Stimulated activated naive CD8-positive, alpha-beta T cell treated with anti-CD3 and anti-CD28 coated beads, Interleukin-15, amount 100 ng/mL, for 72 hours (primary cell): Measurements from ENCODE around the gene CDK2AP2.
"Not testable (repeated sequence)": the region's sequence is repeated elsewhere in the genome, so short reads cannot be mapped to it uniquely, and the experiment has no call there.

Experiments used
- ATAC-seq: fragments of 150-1000 bp; cut with Tn5 transposase; 2 replicates; pipeline ENCODE4 v1.10.0; 2021; ENCODE audit warnings: mild to moderate bottlenecking, moderate library complexity
- DNase-seq, 2 donors: peaks; one replicate each; pipeline ENCODE4 v3.0.0; 2021 to 2022
- H3K27ac Mint-ChIP-seq, 2 donors: one replicate each; pipeline ENCODE4 v1.8.0; 2022; ENCODE audit warnings: mild to moderate bottlenecking in 2 of 2, mixed read lengths in 2 of 2, moderate library complexity in 2 of 2
- H3K27me3 Mint-ChIP-seq: one replicate; pipeline ENCODE4 v1.8.0; 2022; ENCODE audit warnings: mixed read lengths
- H3K4me1 Mint-ChIP-seq: one replicate; pipeline ENCODE4 v1.8.0; 2022; ENCODE audit warnings: mild to moderate bottlenecking, mixed read lengths
- H3K4me3 Mint-ChIP-seq, 2 donors: one replicate each; pipeline ENCODE4 v1.8.0; 2022; ENCODE audit warnings: mild to moderate bottlenecking in 2 of 2, mixed read lengths in 2 of 2, moderate library complexity in 1 of 2
- H3K9me3 Mint-ChIP-seq, 2 donors: one replicate each; pipeline ENCODE4 v1.8.0; 2022; ENCODE audit warnings: mixed read lengths in 2 of 2

CDK2AP2 gene

GRCh38 chr11:67514116-67514515 lies 6.2 kb upstream of the CDK2AP2 start:
- DNase-seq: no peak
- no peak overlapping the region for H3K4me3 Mint-ChIP-seq
- H3K9me3 Mint-ChIP-seq: no peaks in the 10 kb centered on the region
- ATAC-seq: no peak
- H3K27me3 Mint-ChIP-seq: peaks cover 15% of the 10 kb centered on the region
- H3K27ac Mint-ChIP-seq: no peak overlapping the region
- peaks cover 8% of the 10 kb centered on the region for H3K4me1 Mint-ChIP-seq

DNA sequence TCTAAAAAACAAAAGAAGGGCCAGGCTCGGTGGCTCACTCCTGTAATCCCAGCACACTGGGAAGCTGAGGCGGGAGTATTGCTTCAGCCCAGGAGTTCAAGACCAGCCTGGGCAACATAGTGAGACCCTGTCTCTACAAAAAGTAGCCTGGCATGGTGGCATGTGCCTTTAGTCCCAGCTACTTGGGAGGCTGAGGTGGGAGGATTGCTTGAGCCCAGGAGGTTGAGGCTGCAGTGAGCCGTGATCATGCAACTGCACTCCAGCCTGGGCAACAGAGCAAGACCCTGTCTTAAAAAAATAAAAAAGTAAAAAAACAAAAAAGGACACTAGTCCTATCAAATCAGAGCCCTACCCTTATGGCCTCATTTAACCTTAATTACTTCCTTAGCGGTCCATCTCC lies 3.6 kb upstream of the CDK2AP2 start:
- not testable (repeated sequence) for H3K9me3 Mint-ChIP-seq, ATAC-seq, DNase-seq, H3K27ac Mint-ChIP-seq, H3K4me3 Mint-ChIP-seq
- H3K4me1 Mint-ChIP-seq: peaks cover 28% of the 10 kb centered on the region
- peaks cover 15% of the 10 kb centered on the region for H3K27me3 Mint-ChIP-seq

DNA sequence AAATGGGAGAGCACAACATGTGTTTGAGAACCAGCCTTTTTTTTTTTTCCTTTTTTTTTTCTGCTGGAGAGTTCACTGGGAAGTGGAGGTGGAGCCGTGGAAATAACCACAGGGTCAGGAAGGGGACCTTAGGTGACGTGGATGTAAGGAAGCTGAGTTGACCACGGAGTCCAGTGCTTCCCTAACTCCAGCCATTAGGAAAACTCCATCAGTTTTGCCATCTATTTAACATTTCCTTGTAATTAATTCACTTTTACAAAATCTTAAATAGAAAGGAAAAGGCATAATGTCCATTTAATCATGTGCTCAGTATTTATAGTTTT lies 2.0 kb upstream of the CDK2AP2 start:
- Mint-ChIP-seq H3K27me3 (peaks cover 15% of the 10 kb centered on the region), H3K4me3 (no peak overlapping the region), H3K4me1 (peaks cover 41% of the 10 kb centered on the region), H3K27ac (no peak overlapping the region), H3K9me3 (no peaks in the 10 kb centered on the region)
- DNase-seq (no peak), ATAC-seq (no peak)

DNA sequence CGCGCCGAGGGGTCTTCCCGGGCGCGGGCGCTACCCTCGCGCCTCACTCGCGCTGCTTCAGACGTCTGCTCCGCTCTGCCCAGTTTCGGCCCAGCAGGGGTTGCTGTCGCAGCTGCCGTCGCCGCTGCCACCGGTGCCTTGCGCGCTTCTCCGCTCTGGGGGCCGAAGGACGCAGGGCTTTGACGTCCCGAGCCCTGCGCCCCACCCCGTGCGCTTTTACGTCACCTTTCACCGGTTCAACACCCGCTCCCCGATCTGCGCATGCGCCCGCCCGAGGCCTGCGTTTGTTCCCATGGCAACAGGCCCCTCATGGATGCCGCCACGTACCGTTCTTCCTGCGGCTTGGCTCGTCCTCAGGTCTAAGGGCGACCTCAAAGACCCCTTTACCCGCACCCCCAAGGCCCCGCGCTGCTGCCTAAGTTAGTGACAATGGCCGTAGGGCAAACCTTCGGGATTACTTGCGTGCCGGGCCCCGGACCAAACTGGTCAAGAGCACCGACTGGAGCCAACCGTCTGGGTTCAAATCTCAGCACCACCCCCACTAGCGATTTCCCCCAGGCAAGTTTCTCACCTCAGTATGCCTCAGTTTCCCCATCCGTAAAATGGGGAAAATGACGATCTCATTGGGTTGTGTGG lies 642 bp upstream of the CDK2AP2 start:
- peak overlapping the region; percentile 94 to 95 for H3K4me3 Mint-ChIP-seq
- H3K9me3 Mint-ChIP-seq: no peaks in the 10 kb centered on the region
- H3K4me1 Mint-ChIP-seq: peaks cover 45% of the 10 kb centered on the region
- H3K27ac Mint-ChIP-seq: peak overlapping the region; percentile 72 to 99
- peaks cover 15% of the 10 kb centered on the region for H3K27me3 Mint-ChIP-seq
- ATAC-seq (peak; percentile 57), DNase-seq (peak; percentile 98 to 99)

GRCh38 chr11:67507242-67507863 lies 609 bp downstream of the CDK2AP2 start:
- DNase-seq: no peak
- Mint-ChIP-seq H3K27me3 (peaks cover 8% of the 10 kb centered on the region), H3K4me3 (peak overlapping the region; percentile 94 to 95), H3K4me1 (peaks cover 57% of the 10 kb centered on the region), H3K9me3 (no peaks in the 10 kb centered on the region), H3K27ac (peak overlapping the region in 1 of 2 donors; percentile 59)
- no peak for ATAC-seq

- no peak for DNase-seq
Observed at GRCh38 chr11:67506426-67507051, 1.4 kb downstream of the CDK2AP2 start.

GRCh38 chr11:67505605-67506396 lies 2.2 kb downstream of the CDK2AP2 start:
- Mint-ChIP-seq H3K27me3 (peaks cover 4% of the 10 kb centered on the region), H3K4me3 (peak overlapping the region; percentile 84 to 95), H3K9me3 (no peaks in the 10 kb centered on the region), H3K4me1 (peaks cover 70% of the 10 kb centered on the region), H3K27ac (peak overlapping the region; percentile 86 to 94)
- DNase-seq (peak; percentile 93 to 95), ATAC-seq (peak; percentile 64)

More at GRCh38 chr11:67506426-67507051, 1.4 kb downstream of the CDK2AP2 start:
- Mint-ChIP-seq H3K9me3 (no peaks in the 10 kb centered on the region), H3K27me3 (peaks cover 8% of the 10 kb centered on the region), H3K4me1 (peaks cover 62% of the 10 kb centered on the region), H3K27ac (peak overlapping the region in 1 of 2 donors; percentile 89), H3K4me3 (peak overlapping the region; percentile 94 to 95)
- ATAC-seq: no peak

DNA sequence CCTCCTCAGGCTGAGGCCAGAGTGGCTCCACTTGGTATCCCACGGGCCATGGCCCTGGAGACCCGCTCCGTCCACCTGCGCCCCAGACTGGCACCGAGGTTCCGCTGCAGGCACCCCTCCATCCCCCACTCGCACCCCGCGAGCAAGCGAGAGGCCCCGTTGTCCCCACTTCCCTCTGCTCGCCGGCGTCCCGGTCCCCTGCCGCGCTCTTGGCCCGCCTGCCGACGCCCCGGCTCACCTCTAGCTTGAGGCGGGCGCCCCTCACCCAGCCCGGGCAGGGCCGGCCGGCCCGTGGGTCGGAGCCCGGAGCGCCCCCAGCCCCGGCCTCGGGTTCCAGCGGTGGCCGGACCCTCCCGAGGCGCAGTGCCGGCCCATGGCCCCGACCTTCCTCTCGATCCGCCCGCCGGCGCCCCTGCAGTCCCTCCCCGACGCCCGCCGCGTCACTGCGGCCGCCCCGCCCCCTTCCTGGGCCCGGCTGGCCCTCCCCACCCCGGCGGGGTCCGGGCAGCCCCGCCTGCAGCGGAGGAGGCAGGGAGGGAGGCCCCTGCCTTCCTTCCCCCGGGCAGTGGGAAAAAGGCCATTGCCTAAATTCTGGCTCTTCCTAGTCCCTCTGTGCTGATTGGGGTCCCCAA lies 2.9 kb downstream of the CDK2AP2 start, which contains the start of gene PITPNM1:
TSS of gene PITPNM1 (minus strand) at position 414 of the 632 bp plus-strand sequence. CDS start 1,183 bp downstream, outside the sequence.
- Mint-ChIP-seq H3K27me3 (no peaks in the 10 kb centered on the region), H3K27ac (peak within 1 kb of the TSS; percentile 86 to 94), H3K4me3 (peak within 1 kb of the TSS; percentile 84 to 95), H3K4me1 (peaks cover 72% of the 10 kb centered on the region), H3K9me3 (no peaks in the 10 kb centered on the region)
- DNase-seq (peak; percentile 74 to 78), ATAC-seq (peak; percentile 25)

- Mint-ChIP-seq H3K9me3 (no peaks in the 10 kb centered on the region), H3K4me1 (peaks cover 65% of the 10 kb centered on the region), H3K4me3 (peak overlapping the region; percentile 84 to 95), H3K27me3 (no peaks in the 10 kb centered on the region), H3K27ac (peak overlapping the region; percentile 72 to 80)
- peak; percentile 33 to 45 for DNase-seq
- ATAC-seq: no peak
Observed at GRCh38 chr11:67504005-67504949, 3.7 kb downstream of the CDK2AP2 start.

DNA sequence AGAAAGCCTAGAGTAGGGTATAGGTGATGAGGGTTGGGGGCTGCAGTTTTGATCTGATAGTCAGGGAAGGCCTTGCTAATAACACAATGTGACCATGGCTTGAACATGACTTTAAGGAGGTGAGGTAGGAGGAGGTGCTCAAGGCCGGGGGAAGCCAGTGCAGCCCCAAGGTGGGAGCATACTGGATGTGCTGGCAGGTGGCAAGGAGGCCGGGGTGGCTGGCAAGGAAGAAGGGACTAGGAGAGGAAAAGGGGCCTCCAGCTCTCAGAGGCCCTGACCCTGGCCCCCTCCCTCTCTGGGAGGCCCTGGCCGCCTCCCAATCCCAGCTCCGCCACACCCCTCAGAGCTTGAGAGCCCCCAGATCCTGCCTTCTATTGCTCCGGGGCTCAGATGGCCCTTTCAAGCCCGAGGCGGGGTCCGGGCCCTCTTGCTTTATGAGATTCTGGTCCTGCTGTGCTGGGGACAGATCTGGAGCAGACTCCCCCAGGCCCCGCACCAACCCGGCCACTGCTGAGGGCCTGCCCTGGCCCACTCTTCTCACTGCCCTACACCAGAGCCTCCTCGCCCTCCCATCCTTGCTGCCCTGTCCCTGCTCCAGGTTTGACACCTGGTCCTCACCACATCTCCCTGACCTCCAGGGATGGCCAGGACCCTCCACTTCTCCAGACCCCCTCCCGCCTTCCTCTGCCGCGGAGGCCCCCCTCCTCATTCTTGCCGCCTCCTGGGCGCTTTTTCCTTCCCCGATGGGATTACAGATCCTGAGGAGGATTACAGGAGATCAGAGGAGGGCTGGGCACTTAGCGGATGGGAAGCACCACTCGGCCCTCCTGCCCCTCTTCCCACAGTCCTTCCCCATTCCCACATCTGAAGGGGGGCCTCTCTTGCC lies 4.6 kb downstream of the CDK2AP2 start:
- H3K4me1 Mint-ChIP-seq: peaks cover 58% of the 10 kb centered on the region
- no peaks in the 10 kb centered on the region for H3K27me3 Mint-ChIP-seq
- H3K4me3 Mint-ChIP-seq: peak overlapping the region; percentile 67
- no peak for DNase-seq
- ATAC-seq: no peak
- no peaks in the 10 kb centered on the region for H3K9me3 Mint-ChIP-seq
- H3K27ac Mint-ChIP-seq: peak overlapping the region; percentile 42 to 77

GRCh38 chr11:67502328-67502979 lies 5.5 kb downstream of the CDK2AP2 start:
- Mint-ChIP-seq H3K4me1 (peaks cover 53% of the 10 kb centered on the region), H3K4me3 (peak overlapping the region; percentile 67), H3K27ac (no peak overlapping the region), H3K27me3 (no peaks in the 10 kb centered on the region), H3K9me3 (no peaks in the 10 kb centered on the region)
- DNase-seq (no peak), ATAC-seq (no peak)

DNA sequence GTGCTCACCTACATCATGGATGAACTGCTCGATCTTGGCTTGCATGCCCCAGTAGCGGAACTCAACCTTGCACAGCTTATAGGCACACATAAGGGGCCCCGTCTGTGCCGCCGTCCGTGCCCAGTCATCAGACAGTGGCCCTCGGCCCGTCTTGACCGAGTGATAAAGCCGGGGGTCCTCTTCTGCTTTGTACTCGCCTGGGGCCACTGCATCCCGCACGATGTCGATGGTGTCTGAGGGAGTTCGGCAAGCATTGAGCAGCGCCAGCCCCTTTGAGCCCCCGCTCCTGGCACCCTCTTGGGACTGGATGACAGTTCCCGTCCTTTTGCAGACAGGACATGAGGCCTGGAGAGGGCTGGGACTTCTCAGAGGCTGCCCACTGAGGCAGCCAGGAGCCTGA lies 6.1 kb downstream of the CDK2AP2 start:
- no peak overlapping the region for H3K4me3 Mint-ChIP-seq
- H3K27me3 Mint-ChIP-seq: no peaks in the 10 kb centered on the region
- DNase-seq (no peak), ATAC-seq (no peak)
- no peak overlapping the region for H3K27ac Mint-ChIP-seq
- no peaks in the 10 kb centered on the region for H3K9me3 Mint-ChIP-seq
- peaks cover 51% of the 10 kb centered on the region for H3K4me1 Mint-ChIP-seq
